NCI-H187 treated with DMSO at 0.1 percent for 48 hours (cell line): ENCODE results near the gene RAC3.

Experiments
- DNase-seq: peaks from one replicate; lab custom pipeline; 2025; lab: John Stamatoyannopoulos, UW

Gene RAC3

GRCh38 chr17:82076785-82077591 lies 45.5 kb downstream of the RAC3 start:
- DNase-seq, result no peak

- no peak for DNase-seq
Observed at GRCh38 chr17:82077617-82078358, 46.3 kb downstream of the RAC3 start.

- DNase-seq, result no peak
Observed at GRCh38 chr17:82078433-82078832, 47.0 kb downstream of the RAC3 start.

- DNase-seq, result no peak
Observed at GRCh38 chr17:82079001-82079677, 47.7 kb downstream of the RAC3 start.

- DNase-seq, result no peak
Observed at GRCh38 chr17:82080048-82080788, 48.7 kb downstream of the RAC3 start.

GRCh38 chr17:82080789-82081464 lies 49.4 kb downstream of the RAC3 start:
- DNase-seq, result no peak

GRCh38 chr17:82081546-82081945 lies 50.1 kb downstream of the RAC3 start:
- DNase-seq, result no peak

- DNase-seq, result no peak
Observed at GRCh38 chr17:82081966-82082365, 50.5 kb downstream of the RAC3 start.

GRCh38 chr17:82082456-82082855 lies 51.0 kb downstream of the RAC3 start:
- DNase-seq, result no peak

GRCh38 chr17:82083009-82083408 lies 51.5 kb downstream of the RAC3 start:
- no peak for DNase-seq
